ENCODE data around the gene STAC2. TPM values are rescaled to one million over a fixed set of nuclear protein-coding genes. Genes with fewer than 3 reads are reported as not detected.
A peak's percentile ranks its signal among the peaks of the same experiment; 100 is the strongest.

STAC2 gene, protein sequence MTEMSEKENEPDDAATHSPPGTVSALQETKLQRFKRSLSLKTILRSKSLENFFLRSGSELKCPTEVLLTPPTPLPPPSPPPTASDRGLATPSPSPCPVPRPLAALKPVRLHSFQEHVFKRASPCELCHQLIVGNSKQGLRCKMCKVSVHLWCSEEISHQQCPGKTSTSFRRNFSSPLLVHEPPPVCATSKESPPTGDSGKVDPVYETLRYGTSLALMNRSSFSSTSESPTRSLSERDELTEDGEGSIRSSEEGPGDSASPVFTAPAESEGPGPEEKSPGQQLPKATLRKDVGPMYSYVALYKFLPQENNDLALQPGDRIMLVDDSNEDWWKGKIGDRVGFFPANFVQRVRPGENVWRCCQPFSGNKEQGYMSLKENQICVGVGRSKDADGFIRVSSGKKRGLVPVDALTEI
- polyA plus RNA-seq (2011; rRNA removed) (not detected in 2 replicates), polyA minus RNA-seq (2011; rRNA and poly(A)+ RNA removed) (not detected in 2 replicates)

DNA sequence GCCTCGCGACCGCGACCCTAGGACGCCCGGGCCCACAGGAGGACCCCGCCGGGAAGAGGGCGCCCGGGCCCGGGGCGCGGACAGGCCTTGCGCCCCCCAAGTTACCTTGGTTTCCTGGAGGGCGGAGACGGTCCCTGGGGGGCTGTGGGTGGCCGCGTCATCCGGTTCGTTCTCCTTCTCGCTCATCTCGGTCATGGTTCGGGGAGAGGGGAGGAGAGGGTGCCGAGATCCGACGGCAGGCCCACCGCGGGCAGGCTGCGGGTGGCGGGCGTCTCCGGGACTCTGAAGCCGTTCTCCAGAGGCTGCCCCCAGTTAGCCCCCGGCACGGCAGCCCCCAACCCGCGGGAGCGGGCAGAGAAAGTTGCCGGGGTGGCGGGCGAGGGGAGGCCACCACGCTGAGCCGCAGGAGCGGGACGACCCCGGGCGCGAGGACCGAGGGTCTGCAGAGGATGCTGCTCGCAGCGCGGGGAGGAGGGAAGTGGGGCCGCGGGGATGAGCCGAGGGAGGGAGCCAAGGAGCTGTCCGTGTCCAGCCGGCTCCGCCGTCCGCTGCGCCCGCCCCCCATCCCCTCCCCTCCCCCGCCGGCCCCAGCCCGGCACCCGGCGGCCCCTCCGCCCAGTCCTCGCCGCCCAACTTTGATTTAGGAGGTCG is at the start of gene STAC2:
STAC2 (minus strand) TSS at position 638 of the 651 bp plus-strand sequence; CDS start at position 195, 443 bp downstream.
- peaks cover 35% of the 10 kb centered on the region for H3K27me3 ChIP-seq (ENCODE audit: control insufficient read depth, insufficient read depth, low read length)
- TF ChIP-seq, protein P1, sequence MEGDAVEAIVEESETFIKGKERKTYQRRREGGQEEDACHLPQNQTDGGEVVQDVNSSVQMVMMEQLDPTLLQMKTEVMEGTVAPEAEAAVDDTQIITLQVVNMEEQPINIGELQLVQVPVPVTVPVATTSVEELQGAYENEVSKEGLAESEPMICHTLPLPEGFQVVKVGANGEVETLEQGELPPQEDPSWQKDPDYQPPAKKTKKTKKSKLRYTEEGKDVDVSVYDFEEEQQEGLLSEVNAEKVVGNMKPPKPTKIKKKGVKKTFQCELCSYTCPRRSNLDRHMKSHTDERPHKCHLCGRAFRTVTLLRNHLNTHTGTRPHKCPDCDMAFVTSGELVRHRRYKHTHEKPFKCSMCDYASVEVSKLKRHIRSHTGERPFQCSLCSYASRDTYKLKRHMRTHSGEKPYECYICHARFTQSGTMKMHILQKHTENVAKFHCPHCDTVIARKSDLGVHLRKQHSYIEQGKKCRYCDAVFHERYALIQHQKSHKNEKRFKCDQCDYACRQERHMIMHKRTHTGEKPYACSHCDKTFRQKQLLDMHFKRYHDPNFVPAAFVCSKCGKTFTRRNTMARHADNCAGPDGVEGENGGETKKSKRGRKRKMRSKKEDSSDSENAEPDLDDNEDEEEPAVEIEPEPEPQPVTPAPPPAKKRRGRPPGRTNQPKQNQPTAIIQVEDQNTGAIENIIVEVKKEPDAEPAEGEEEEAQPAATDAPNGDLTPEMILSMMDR (IDR thresholded peaks at IDR 0.05; ENCODE audit: insufficient read depth, low read depth, low read length), result no peak
- POLR2A ChIA-PET, result interaction anchor here (0.6 kb wide), 1 partner anchor 553 kb away, joined by 5 read pairs; no protein-coding TSS in a partner anchor
- no peak for DNase-seq (ENCODE audit: low read depth)
- H3K36me3 ChIP-seq (ENCODE audit: control insufficient read depth, insufficient read depth, low read length), result no peaks in the 10 kb centered on the region
- CTCF ChIA-PET, result interaction anchor here (1.0 to 3.0 kb wide), 3 partner anchors 11 to 19 kb away, joined by 3 to 15 read pairs (median 3); no protein-coding TSS in a partner anchor
- peak within 1 kb of the TSS; percentile 28 for H3K4me3 ChIP-seq (ENCODE audit: low read depth, low read length)

DNA sequence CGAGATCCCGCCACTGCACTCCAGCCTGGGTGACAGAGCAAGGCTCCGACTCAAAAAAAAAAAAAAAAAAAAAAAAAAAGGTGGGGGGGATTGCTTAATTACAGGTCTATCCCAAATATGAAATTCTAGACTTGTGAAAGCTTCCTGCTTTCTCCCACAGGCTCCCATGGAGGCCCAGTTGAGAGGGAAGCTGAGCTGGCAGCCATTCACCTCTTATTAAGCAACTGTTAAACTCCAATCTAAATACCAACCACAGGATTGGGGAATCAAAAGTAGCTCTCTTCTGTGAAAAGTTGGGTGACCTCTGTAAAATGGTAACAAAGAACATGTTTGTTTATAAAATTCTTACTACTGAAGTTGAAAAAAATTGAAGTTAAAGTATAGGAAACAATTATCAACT is 45.8 kb upstream of the STAC2 start:
- ChIA-PET CTCF (interaction anchor here (0.6 to 2.3 kb wide), 9 partner anchors 11 to 351 kb away, joined by 3 to 10 read pairs (median 4); partner anchors contain the start of gene CDK12), POLR2A (interaction anchor here (0.7 kb wide), 1 partner anchor 9 kb away, joined by 3 read pairs; no protein-coding TSS in a partner anchor)
- Histone ChIP-seq H3K36me3 (ENCODE audit: control insufficient read depth, insufficient read depth, low read length) (peaks cover 4% of the 10 kb centered on the region), H3K4me3 (ENCODE audit: low read depth, low read length) (no peak overlapping the region), H3K27me3 (ENCODE audit: control insufficient read depth, insufficient read depth, low read length) (no peaks in the 10 kb centered on the region)
- no peak for DNase-seq (ENCODE audit: low read depth)
- TF ChIP-seq, protein P1 (IDR thresholded peaks at IDR 0.05; ENCODE audit: insufficient read depth, low read depth, low read length), result no peak

DNA sequence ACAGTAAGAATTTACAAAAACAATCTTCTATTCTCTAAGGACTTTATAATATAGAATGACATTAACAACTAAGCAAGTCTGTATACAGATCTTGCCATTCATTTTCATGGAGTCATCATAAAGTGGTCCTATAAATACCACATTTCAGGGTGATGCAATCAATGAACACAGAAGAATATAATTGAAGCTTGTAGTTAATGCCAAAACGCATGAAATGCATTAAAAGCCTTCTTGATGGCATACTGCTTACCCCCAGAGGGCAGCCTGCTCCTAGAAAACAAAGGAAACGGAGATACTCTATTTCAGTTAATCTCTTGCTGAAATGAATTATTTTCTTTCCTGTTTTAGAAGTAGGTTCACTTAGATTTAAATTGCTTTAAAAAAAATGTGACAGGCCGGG is 45.2 kb upstream of the STAC2 start:
- DNase-seq (ENCODE audit: low read depth), result peak; percentile 53
- no peaks in the 10 kb centered on the region for H3K27me3 ChIP-seq (ENCODE audit: control insufficient read depth, insufficient read depth, low read length)
- H3K4me3 ChIP-seq (ENCODE audit: low read depth, low read length), result no peak overlapping the region
- POLR2A ChIA-PET, result interaction anchor here (0.6 kb wide), 1 partner anchor 13 kb away, joined by 6 read pairs; no protein-coding TSS in a partner anchor
- TF ChIP-seq, protein P1 (IDR thresholded peaks at IDR 0.05; ENCODE audit: insufficient read depth, low read depth, low read length), result peak; percentile 71
- CTCF ChIA-PET, result interaction anchor here (0.6 to 2.3 kb wide), 16 partner anchors 8 to 351 kb away, joined by 3 to 10 read pairs (median 4); partner anchors contain the start of gene CDK12
- H3K36me3 ChIP-seq (ENCODE audit: control insufficient read depth, insufficient read depth, low read length), result peaks cover 4% of the 10 kb centered on the region

DNA sequence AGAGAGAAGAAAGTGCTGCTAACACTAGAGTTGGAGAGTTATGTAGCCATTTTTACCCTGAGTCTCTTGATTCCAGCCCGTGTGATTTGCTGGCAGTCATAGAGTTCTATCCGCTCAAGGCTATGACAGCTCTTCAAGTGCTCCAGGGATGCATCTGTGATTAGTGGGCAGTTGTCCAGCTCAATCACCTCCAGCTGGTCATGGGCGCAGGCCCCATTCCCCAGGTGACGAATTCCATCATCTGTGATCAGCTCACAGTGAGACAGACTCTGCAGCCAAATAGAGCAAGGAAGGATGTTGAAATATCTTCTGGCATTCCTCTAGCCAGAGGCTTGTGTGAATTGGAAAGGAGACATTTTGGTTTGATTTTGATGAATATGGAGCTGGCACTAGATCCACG is 38.4 kb upstream of the STAC2 start:
- ChIA-PET POLR2A (no interaction called here), CTCF (interaction anchor here (1.5 kb wide), 1 partner anchor 15 kb away, joined by 3 read pairs; no protein-coding TSS in a partner anchor)
- no peaks in the 10 kb centered on the region for H3K27me3 ChIP-seq (ENCODE audit: control insufficient read depth, insufficient read depth, low read length)
- H3K36me3 ChIP-seq (ENCODE audit: control insufficient read depth, insufficient read depth, low read length), result peaks cover 17% of the 10 kb centered on the region
- TF ChIP-seq, protein P1 (IDR thresholded peaks at IDR 0.05; ENCODE audit: insufficient read depth, low read depth, low read length), result no peak
- DNase-seq (ENCODE audit: low read depth), result no peak
- H3K4me3 ChIP-seq (ENCODE audit: low read depth, low read length), result no peak overlapping the region

DNA sequence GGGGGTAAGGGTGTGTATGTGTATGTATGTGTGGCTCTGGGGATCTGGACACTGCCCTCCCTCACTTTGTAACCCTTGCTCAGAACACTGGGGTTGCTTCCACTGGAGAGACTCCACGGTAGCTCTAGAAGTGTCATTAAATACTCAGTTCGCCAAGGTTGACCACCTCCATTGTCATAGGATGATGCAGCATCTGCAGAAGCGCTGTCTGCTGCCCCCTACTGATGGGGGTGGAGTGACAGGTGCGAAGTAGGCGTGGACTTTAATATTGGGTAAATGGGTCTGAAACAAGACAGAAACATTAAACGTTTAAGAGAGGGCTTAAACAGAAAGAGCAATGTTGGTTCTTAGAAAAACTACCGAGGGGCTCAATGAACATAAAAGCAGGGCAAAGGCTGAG is 35.5 kb upstream of the STAC2 start:
- Histone ChIP-seq H3K36me3 (ENCODE audit: control insufficient read depth, insufficient read depth, low read length) (peaks cover 18% of the 10 kb centered on the region), H3K4me3 (ENCODE audit: low read depth, low read length) (no peak overlapping the region), H3K27me3 (ENCODE audit: control insufficient read depth, insufficient read depth, low read length) (no peaks in the 10 kb centered on the region)
- POLR2A ChIA-PET, result no interaction called here
- TF ChIP-seq, protein P1 (IDR thresholded peaks at IDR 0.05; ENCODE audit: insufficient read depth, low read depth, low read length), result peak; percentile 18; the same call in 1 of the 2 replicates
- no peak for DNase-seq (ENCODE audit: low read depth)
- CTCF ChIA-PET, result interaction anchor here (0.5 to 0.7 kb wide), 2 partner anchors 9 to 16 kb away, joined by 3 read pairs; no protein-coding TSS in a partner anchor

Measured in BJ (cell line).